NCI-H524 (cell line): Measurements from ENCODE around the gene C6.
"Not testable (repeated sequence)": the region's sequence is repeated elsewhere in the genome, so short reads cannot be mapped to it uniquely, and the experiment has no call there.

ENCODE experiments used
- DNase-seq, 2 experiments: peaks; one replicate each; lab custom pipeline; 2025; lab: John Stamatoyannopoulos, UW

The C6 gene

DNA sequence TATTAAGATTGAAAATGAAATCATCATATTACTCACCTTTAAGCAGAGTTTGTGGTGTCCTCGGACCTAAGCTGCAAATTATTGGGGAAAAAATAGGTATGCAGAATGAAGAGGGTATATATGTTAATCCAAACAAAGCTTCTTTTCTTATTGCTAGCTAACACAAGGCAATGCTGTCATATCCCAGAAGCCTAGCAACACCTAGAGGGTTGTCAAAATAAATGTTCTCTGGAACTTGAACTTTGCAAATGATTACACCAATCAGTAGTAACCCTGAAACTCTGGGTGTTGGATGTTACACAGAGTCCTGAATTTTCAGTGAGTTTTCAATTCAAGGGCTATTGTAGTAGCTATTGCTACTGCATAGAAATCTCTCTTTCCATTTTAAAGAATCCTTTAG lies at the start of gene C6:
Gene C6, minus strand, starts transcription at position 193 of the 400 bp plus-strand sequence. CDS start 10,302 bp downstream, outside the sequence.
- DNase-seq: no peak

DNA sequence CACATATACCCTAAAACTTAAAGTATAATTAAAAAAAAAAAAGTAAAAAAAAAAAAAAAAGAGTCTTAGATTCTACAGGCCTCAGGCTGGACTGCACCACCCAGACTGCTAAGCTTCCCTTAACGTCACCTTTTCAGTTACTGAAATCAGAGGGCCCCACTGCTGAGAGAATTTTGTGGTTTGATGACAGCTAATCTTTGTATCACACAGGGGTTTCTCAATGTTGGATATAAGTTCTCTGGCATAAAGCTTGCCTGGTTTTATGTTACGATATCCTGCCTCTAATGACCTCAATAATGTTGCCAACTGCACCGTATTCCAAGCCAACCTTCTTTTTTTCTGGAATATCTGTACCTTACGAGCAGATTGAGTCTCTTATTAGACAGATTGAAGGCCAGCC lies 43.1 kb upstream of the C6 start:
- no peak for DNase-seq

DNA sequence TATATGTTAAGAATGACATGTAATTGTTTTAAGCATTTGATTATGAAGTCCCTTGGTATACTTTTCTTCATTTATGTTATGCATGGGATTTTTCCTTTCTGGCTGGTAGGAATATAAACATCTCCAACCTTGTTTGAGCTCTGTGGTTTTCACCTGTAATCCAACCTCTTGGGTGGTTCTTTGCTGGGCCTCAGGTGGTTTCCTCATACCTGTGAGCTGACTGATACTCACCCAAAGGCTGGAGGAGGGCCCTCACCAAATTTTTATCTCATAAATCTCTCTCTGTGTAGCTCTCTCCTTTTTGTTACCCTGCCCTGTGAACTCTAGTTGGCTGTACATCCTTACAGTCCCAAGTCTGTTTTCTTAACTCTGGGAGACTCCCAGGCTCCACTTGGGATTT lies 39.8 kb upstream of the C6 start:
- DNase-seq: no peak

DNA sequence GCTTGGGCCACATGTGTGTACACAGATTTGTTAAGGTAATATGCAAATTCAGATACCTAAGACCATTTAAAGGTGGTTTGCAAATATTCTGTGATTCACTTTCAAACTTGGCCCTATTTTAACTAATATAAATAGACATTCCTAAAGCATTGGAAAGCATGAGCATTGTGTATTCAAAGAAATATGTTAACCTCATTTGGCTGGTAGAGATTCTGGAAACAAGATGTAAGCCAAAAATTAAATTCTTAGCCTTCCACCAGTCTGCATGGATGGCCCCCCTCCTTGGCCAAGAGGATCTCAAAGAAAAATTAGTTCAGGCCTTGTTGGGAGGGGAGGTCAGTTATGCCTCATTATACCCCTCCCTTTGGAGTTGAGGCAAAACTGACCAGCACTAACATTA lies 38.7 kb upstream of the C6 start:
- DNase-seq: no peak

DNA sequence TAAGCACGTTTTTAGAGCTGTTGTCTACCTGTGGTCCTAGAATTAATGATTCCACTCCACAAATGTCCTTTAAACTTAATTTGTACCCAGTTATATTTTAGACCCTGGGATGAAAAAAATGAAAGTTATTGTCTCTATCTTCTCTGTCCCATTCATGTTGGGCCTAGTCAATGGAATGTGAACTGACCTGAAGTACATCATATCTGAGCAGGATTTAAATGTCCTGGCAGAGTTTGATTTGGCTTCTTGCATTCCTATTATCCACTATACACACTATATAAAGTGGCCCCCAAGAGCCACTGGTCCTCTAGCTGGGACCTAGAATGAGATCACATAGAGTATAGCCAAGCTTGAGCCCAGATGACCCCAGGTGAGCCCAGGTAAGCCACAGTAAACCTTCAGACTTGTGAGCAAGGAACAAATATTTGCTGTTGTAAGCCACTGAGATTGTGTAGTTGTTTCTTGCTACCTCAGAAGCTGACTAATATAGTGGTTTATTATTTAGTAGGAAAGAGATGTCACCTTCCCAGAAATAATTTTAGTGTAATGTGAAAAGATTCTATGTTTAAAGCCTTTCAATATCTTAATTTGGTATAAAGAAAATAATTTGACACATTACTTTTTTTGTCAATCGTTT lies 37.1 kb upstream of the C6 start:
- DNase-seq: no peak

DNA sequence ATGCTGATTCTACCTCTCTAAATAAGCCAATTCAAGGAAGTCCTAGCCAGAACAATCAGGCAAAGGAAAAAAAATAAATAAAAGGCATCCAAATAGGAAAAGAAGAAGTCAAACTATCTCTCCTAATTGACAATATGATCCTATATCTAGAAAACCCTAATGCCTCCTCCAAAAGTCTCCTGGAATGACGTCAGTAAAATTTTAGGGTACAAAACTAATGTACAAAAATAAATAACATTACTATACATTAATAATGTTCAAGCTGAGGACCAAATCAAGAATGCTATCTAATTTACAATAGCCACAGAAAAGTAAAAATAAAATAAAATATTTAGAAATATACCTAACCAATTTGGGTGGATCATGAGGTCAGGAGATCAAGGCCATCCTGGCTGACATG lies 33.8 kb upstream of the C6 start:
- no peak for DNase-seq

DNA sequence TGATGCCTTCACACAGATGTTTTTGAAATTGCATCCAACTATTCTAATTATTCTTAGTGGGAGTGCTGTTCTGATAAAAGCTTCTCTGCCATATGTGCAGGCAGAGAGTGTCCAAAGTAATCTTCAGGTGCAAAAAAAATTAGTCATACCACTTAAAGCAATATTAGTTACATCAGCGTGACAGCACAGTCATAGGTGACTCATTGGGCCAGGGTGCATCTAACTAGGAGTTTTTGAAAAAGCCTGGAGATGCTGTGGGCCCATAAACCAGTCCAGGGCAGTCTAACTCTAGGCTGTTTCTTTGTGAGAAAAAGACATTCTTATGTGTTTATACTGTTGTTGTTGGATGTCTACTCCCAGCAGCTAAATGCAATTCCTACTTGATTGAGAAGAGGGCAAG lies 33.0 kb upstream of the C6 start:
- no peak for DNase-seq

DNA sequence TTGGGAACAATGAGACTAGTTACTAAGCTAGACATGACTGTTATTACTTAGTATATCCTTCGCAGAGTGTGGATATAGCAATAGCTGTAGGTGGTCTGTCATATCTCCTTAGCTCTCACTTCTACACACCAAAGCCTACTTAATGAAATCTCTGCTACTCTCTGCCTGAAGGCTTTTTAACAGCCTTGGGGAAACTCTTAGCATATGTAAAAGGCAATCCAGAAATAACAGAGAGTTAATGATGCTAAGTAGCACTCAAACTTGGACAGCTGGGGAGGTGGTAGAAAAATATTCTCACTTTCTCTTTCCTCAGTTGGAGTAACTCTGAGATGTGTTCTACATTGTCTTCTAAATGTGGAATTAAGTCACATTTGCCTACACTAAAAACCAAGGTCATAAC lies 30.2 kb upstream of the C6 start:
- no peak for DNase-seq

DNA sequence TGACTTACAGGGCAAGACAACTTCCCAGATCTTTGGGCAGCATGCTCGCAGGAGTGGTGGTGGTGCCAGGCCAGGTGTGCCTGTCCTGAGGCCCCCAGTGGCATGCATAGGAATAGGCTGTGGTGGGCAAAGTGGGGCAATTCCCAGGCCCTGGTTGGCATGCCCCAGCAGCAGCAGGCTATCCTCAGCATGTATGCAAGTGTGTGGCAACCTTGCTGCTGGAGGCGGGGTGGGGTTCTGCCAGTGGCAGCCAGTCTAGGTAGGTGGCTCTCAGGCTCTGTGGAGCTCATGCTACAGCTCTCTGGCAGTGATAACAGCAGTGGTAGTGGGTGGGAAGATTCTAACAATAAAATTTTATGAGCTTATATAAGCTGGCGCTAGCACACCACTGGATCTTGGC lies 27.7 kb upstream of the C6 start:
- no peak for DNase-seq

DNA sequence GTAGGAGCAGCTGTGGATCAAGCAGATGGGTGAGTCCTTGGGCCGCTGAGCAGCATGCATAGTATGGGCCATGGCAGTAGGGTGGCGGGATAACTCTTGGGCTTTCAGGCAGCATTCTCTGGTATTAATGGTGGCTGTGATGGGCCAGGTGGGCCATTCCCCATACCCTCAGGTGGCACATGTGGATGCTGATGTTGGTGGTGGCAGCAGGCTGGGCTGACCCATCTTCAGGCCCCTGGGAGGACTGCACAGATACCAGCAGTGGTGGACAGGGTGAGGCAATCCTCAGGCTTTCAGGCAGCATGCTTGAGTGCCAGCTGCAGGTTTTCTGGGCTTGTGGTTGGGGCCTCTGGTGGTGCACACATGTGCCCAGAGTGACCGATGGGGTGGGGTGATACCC lies 27.1 kb upstream of the C6 start:
- no peak for DNase-seq

DNA sequence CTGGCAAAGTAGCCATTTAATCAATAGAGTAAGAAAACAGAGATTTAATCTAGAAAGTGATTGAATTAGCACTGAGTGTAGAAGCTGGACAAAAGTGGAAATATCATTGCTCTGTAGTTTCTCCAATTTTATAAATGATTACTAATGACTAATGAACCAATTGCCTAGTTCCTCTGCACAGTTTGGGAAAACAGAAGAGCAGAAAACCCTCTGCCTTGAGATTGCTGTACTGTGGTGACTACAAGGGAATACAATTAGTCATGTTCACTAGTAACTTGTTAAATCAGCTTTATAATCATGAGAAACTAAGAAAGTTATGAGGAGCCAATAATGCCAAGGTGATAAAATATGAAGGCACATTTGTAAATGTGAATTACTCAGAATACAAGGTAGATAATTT lies 21.1 kb upstream of the C6 start:
- DNase-seq: no peak

DNA sequence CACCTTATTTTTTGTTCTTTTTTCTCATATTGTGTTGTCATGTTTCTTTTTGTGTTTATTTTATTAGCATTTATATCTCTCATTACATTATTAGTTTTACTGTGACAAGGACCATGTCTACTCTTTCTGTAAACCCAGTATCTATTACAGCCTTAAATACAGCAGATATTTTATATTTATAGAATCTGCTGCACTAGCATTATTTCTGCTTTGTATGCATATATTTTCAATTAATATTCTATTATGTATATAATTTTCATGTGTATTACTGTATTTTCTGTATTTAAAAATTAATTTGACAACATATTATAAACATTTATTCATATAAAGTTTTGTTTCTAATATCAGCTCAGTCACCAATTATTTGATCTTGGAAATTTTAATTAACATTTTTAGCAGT lies 19.5 kb upstream of the C6 start:
- DNase-seq: no peak

DNA sequence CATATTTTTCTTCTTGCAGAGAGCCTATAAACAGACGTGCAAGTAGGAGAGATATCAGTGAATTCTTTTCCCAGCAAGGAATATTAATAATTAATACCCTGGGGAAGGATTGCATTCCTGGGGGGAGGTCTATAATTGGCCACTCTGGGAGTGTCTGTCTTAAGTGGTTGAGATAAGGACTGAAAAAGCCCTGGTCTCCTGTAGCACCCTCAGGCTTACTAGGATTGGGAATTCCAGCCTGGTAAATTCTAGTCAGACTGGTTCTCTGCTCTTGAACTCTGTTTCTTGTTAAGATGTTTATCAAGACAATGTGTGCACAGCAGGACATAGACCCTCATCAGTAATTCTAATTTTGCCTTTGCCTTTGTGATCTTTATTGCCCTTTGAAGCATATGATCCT lies 16.9 kb upstream of the C6 start:
- not testable (repeated sequence) for DNase-seq

DNA sequence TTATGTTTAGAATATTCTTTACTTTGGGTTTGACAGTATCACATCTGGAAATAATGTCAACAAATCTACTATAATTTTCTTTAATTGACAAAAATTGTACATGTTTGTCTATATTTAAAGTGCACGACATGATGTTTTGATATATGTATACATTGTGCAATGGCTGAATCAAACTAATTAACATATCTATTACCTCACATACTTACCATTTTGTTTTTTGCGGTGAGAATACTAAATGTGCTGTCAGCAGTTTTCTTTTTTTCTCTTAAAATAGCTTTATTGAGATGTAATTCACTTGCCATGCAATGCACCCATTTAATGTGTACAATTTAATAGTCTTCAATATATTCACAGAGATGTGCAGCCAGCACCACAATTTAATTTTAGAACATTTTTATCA lies 10.6 kb upstream of the C6 start:
- DNase-seq: no peak

DNA sequence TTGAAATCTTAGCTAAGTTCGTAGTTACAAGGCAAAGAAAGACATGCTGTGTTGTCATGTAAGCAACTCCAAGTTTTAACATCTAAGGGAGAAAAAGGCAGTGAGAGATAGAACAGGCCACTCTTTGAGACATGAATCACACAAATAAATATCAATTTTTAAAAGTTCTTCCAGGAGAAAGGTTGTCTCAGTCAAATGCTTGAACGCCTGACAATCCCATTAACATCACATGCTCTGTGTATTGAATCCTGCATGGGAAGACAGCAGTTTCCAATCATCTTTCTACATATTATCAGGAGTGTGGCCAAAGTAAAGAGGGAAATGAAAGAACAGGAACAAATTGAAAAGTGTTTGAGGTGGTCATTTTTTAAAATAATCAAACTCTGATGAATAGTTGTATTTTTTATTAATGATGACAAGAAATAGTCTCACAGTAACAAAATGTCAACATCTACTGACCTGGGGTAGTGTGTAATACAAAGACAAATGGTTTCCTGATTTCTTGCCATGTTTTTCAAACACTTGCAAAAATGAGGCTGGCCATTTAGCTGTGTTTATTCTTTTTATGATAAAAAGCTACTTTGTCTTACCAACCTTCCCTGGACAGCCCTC lies 6.4 kb upstream of the C6 start:
- no peak for DNase-seq

DNA sequence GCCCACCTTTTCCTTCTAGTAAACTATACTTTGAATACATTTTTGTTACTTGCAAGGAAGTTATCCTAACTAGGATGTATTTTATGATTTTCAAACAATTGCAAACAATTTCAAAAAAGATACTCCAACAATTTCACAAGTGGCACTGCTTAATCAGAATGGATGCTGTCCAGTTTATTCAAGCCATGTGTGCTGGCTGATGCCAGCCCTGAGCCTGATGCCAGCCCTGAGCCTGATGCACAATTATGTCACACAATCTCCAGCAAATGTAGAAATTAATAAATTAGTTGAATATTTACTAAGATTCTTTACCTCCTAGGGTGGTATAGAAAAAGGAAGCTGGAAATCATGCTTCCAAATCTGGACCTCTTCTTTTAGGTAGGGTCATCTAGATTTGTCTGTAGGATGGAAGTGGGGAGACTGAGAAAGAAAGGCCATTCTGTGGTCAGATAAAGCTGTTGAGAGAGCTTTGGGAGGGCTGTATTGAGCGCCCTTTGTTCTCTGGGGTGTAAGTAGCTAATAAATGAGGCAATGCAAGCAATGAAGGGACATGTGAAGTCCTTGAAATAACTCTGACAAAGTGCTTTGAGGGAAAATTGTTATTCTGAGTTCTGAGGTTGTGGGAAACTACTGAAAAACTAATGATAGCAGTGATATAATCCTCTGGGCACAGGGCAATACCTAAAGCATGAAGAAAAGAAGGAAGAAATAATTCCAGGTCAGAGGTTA lies 5.8 kb upstream of the C6 start:
- no peak for DNase-seq

DNA sequence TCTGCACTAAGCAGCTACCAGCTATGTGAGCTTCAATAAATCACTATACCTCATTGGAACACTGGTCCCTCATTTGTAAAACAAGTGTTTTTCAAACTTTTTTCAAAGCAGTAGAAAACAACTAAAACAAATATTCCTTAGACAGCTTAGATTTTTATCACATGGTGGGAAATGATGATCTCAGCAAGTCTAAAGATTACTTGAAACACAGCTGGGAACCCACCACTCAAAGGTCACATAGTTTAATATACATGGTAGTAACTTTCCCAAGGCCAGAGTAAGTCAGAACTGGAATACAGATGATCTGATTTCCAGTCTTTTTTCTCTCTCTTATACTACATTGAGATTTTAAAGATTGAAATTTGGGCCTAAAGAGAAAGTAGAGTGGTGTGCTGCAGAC lies 850 bp upstream of the C6 start:
- DNase-seq: no peak

DNA sequence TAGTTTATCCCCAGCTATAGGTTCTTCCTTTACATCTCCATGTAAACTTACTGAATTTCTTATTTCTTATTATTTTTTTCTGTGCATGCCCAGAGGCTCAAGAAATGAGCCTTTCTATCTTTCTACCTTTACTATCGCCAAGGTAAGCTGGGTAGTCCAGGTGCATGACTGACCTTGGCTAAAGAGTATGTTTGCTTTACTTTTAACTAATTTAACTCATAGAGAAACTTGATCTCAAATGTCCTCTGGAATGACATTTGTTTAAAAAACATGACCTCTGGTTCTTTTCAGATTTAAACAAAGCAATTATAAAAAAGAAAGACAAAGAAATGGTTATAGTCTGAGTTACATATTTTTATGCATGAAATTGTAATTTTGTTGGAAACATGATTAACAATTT lies 397 bp downstream of the C6 start:
- DNase-seq: no peak

DNA sequence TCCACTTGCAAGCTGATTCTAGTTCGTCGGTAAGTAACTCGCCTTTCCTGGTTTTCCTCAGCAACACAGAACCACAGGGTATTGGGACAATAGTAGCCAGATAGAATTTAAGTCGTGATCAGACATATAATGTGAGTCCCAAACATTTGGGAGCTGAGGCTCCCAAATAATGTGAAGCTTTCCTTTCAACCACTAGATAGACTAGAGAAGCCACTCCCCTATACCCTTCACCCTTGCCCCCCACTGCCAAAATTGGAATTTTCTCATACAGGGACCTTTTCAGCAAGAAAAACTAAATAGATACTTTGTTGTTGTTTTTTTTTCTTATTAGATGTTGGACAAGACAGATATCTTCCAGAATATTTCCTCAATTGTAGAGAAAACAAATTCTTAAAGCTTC lies 1.9 kb downstream of the C6 start:
- DNase-seq: no peak

DNA sequence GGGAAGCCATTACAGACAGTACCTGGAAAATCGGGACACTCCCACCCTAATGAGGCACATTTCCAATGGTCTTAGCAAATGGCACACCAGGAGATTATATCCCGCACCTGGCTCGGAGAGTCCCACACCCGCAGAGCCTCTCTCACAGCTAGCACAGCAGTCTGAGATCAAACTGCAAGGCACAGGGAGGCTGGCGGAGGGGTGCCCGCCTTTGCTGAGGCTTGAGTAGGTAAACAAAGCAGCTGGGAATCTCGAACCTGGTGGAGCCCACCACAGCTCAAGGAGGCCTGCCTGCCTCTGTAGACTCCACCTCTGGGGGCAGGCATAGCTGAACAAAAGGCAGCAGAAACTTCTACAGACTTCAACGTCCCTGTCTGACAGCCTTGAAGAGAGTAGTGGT lies 7.9 kb downstream of the C6 start:
- not testable (repeated sequence) for DNase-seq

DNA sequence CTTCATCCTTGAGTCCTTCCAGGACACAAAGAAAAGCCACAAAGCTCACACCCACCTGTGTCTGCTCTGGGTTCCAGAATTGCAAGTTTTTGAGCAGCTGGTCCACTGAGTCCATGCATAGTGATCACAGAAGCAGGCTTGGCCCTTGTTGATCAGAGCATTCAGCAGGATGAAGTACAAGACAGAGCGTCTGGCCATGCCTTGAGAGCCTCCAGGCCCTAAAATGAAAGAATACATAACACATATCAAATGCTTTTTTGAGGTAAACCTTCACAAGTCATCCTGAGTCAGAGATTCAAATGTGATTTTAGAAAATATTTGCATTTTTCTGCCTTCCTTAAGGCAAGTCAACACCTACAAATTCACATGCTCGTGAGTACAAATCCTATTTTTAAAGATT lies 10.3 kb downstream of the C6 start:
- no peak for DNase-seq

DNA sequence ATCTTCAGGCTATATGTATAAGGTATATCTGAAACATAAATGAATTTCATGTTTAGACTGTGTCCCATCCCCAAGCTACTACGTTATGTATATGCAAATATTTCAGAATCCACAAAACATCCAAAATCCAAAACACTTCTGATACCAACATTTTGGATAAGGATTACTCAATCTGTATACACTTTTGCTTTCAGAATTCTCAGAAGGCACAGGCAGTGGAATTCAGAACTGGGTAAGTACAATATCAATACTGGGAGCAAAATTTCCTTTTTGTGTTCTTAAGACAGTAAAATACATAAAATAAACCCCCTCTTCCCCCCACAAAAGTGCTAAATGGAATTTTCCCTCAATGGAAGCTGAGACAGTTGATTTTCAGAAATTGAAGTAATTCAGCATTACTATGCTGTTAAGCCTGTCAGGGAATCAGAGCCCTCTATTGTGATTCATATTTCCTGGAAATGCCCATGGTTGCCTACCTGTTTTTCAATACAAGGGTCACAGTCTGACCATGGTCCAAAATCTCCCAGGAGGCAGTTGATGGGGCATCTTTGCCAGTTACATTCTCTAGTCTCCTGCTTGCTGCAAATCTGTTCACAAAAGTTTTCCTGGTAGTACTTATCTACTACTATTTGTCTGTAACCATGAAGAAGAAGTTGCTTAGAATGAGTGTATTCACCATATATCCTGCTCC lies 12.1 kb downstream of the C6 start:
- no peak for DNase-seq

DNA sequence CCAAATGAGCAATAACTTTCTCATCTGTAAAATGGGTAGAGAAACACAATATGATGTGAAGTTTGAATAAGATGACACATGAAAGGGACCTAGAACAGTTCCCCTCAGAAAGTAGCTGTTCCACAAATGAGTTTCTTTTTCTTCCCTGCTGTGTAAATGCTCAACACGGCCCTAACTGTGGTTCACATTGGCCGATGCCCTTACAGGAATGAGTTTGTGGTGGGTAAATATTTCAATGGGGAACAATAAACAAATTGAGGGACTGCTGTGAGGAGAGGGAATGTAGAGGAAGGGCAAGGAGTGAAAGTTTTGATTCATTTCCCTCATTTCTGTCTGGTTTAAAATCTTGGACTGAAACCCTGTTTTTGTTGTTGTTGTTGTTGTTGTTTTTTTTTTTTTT lies 12.8 kb downstream of the C6 start:
- DNase-seq: no peak
